Retina (tissue), 1 donor: ENCODE measurements around the gene RPS2.
"Not testable (repeated sequence)": the region's sequence is repeated elsewhere in the genome, so short reads cannot be mapped to it uniquely, and the experiment has no call there.

Experiments
- DNase-seq: peaks from one replicate; pipeline ENCODE4 v3.0.0-alpha.2; 2016

Gene RPS2

DNA sequence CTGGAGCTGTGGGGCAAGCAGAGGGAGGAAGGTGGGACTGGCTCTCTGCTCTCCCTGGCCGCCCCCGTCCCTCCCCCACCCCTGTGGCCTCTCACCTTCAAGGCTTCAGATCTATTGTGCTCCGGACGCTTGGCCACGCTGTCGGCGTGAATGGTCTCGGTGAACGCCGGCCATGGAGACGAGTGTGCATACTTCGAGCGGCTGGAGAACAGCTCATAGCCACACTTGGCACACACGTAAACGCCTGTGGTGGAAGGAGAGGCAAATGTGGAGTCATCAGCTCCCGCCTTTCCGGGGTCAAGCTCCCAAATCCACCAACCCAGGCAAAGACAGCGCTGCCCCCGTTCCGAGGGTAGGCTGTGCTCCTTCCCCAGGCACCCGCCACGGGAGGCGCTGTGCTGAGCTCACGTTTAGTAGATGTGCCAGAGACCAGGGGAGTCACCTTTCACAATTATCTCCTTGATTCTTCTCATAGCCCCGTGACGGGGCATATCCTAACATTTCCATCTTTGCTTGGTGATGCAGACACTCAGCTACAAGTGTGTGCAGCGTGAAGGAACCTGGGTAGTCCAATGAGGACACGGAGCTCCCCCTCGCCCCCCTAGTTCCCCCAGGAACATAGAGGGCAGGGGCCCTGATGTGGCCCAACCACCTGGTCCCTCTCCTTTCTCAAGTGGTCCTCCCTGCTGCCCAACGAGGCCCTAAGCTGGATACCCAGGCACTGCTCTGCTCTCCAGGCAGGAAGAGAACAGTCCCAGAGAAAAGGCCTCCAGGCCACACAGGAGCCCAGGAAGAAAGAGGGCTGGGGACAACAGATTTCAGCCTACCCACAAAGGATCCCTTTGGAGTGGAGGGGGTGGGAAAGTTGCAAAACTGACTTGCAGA, 23.2 kb downstream of the RPS2 start:
- DNase-seq, result no peak

DNA sequence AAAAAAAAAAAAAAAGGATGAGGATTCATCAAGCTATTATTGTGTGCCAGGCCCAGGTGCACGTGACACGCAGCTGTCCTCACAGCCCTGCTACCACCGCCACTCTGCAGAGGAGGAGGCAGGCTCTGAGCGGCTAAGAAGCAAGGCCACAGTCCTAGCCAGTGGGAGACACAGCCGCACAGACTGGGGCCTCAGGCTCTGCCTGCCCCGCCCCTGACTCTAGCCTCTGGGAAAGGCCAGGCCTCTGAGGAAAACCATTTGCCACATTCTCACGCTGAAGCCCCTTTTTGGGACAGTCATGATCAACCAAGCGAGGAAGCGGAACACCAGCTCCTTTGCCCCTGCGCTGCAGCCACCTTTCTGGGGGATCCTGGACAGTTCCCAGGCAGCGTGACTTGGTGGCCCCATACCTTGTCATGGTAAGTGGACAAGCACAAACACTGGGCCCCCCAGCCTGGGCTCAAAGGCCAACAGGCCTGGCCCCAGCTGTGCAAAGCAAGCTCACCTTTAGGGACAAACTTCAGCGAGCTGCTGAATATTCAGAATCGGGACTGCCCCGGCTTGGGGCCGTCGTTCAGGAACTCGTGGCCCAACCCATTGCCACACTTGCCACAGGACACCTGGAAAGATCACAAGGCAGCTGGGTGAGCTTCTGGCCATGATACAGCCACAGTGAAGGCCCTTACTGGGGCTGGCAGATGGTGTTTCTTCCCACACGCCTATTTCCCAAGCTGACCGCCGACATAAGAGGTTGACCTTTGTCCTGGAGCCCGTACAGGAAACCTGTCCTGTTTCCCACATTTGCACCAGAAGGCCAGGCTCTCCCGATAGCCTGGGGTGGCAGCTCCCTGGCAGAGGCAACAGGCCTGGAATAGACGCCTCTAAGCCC, 24.1 kb downstream of the RPS2 start:
- no peak for DNase-seq

DNA sequence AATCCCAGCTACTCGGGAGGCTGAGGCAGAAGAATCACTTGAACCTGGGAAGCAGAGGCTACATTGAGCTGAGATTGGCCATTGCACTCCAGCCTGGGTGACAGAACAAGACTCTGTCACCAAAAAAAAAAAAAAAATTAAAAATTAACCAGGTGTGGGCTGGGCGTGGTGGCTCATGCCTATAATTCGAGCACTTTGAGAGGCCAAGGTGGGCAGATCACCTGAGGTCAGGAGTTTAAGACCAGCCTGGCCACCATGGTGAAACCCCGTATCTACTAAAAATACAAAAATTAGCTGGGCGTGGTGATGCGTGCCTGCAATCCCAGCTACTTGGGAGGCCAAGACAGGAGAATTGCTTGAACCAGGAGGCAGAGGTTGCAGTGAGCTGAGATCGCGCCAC, 24.8 kb downstream of the RPS2 start:
- DNase-seq, result not testable (repeated sequence)

GRCh38 chr16:1938910-1939309, 25.7 kb downstream of the RPS2 start:
- DNase-seq, result no peak

- DNase-seq, result no peak
Measured at GRCh38 chr16:1938316-1938715, 26.3 kb downstream of the RPS2 start.

DNA sequence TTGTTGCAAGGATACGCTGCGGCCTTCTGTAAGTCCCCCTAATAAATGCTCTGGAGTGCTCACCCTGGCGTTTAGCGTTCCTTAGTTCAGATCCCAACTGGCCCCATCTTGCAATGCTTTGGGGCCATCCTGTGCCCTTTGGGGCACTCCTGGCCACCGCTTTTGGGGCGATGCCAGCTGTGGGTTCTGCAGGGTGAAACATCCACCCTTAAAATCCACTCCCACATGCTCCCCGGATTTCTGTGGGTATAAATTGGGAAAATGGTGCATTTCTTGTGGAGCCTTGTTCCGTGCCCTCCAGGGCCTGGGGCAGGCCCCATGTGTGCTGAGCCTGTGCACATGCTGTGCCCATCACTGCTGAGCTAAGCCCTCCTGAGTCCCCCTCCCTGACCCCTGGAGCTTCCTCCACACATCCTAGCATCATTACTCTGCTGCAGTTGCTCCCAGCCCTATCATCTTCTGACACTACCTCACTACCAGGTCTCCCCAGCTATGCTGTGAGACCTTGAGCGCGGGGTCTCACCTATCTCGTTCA, 27.6 kb downstream of the RPS2 start:
- DNase-seq, result no peak

DNA sequence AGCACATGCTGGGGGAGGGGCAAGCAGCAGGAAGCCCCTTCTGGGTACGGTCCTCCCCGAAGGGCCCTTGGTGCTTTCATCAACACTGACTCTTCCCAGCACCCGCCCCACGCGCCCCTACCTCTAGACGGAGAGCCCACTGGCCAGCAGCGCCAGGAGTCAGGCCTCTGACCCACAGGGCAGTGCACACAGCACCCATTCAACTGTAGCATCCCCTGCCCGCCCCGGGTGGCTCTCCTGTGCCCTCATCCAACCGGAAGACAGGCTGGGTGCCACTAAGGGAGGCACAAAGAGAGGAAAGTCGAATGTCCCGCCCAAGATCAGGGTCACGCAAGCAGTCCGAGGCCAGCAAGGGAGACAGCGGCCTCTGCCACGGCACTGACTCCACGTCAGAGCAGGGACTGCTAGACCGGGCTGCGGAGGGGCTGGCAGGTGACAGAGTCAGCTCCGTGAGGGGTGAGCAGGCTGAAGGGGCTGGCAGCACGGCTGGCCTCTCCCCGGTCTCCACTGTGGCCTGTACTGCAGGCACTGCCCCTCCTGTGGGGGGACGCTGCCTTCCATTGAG, 31.4 kb downstream of the RPS2 start:
- no peak for DNase-seq

- no peak for DNase-seq
Measured at GRCh38 chr16:1932050-1933028, 32.3 kb downstream of the RPS2 start.

GRCh38 chr16:1930338-1930720, 34.3 kb downstream of the RPS2 start:
- no peak for DNase-seq

DNA sequence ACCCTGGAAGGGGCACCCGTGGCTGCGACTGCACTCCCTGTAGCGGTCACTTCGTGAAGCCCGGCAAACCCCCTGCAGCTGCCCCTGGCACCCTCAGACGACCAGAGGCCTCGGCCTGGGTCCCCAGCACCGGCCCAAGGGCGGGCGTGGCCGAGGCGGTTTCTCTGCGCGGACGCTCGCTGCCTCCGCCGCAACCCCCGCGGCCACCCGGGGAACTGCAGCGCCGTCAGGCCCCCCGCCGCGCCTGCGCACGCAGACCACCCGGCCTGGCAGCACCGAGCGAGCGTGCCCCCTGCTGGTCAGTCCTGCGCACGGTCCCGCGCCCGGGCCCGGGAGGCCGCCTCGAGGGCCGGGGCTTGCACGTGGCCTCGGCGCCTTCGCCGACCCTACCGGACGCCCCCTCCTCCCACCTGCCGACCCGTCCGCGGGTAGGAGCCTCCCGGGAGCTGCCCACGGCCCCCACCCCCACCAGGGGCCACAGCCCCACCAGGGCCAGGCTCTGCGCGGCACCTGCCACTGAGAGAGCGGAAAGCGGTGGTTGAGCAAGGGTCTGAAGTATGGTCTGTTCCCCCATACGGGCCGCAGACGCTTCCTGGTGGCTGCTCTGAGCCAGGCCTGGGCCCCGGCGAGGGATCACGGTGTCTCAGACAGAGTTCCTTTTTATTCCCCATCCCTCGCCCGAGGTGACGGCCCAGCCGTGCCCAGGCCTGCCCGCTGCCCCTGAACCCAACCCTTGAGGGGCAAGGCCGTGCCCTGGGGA, 34.9 kb downstream of the RPS2 start:
- DNase-seq, result peak; percentile 95

DNA sequence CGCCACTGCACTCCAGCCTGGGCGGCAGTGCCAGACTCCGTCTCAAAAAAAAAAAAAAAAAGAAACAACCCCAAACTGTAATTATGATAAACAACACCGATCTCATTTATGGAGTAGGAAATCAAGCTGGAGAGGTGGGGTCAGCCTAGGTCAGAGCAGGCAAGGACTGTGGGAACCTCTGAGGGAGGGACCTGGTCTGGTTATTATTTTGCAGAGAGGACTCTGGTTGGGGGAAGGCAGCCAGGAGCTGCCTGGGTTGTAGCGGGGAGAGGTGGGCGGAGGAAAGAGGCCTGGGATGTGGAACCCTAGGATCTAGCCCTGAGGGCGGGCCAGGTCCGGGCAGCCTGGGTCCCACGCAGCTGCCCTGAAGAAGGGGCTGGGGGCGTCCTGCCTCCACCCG, 35.5 kb downstream of the RPS2 start:
- DNase-seq, result no peak

DNA sequence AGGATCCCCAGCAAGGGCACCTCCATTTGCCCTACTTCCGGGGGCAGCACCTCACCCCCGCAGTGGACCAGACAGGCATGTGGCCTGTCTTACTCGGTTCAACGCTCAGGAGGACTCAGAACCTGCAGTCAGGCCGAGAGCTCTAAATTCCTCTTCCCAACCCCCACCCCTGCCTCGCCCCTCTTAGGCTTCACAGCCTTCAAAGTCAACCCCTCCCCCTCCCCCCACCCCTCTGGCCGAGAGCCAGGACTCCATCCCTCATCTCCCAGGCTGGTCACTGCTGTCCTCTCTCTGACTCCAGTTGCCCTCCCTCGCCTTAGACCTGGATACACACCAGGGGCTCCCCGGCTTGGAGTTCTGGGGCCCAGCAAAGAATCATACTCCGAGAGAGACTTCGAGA, 38.4 kb downstream of the RPS2 start:
- DNase-seq, result no peak

DNA sequence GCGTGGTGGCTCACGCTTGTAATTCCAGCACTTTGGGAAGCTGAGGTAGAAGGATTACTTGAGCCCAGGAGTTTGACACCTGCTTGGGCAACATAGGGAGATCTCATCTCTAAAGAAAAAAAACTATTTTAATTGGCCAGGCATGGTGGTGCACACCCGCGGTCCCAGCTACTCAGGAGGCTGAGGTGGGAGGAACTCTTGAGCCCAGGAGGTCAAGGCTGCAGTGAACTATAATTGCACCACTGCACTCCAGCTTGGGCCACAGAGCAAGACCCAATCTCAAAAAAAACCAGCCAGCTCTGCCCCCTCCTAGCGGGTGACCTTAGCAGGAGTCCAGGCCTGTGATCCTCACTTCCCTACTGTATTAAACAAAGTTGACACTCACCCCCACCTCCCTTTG, 40.5 kb downstream of the RPS2 start:
- DNase-seq, result no peak

DNA sequence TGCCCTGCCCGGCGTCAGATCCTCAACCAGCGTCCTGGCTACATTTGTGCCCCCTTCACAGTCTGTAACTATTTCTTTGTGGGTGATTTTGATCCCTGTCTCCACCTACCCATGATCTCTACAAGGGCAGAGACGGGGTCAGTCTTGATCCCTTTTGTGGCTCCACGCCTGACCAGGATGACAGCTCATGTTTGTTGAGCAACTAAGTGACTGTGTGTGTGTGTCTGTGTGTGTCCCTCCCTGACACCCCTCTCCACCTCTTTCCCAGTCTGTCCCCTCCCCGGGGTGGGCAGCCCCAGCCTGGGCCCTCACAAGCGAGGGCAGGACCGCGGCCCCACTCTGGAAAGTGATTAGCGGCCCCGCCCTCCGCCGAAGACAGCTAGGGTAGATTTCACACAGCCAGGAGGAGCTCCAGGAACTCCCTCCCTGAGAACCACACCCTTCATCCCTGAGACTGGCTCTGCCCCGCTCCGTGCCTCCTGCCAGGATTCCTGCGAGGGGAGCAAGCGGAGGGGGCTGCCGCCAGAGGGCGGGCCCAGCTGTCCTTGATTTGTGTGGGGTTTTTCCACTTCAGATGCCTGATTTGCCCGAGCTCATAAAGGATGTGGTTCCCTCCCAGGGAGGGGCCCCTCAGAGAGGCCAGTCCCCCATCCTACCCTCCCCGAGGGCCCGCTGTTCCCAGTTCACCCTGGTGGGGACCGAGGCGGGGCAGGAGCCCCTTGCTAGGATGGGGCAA, 41.2 kb downstream of the RPS2 start:
- peak; percentile 63 for DNase-seq

- no peak for DNase-seq
Measured at GRCh38 chr16:1922357-1922756, 42.3 kb downstream of the RPS2 start.

DNA sequence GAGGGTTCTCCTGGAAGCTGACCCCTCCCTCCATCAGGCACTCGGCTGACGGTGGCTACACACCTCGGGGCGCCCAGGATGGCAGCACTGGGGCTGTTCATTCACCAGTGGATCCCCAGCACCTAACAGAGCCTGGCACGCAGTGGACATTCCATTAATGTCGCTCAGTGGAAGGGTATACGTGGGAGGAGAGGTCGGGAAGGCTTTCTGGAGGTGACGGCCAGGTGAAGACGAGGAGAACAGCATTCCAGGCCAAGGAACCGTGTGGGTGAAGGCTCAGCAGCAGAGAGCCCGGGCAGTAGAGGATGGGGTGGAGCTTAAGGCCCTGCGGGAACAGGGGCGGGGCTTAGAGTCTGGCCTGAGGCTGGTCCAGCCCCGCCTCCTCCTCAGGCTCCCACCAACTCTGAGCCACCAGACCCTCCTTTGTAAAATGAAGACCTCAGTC, 43.9 kb downstream of the RPS2 start:
- peak; percentile 68 for DNase-seq

GRCh38 chr16:1920122-1920521, 44.5 kb downstream of the RPS2 start:
- not testable (repeated sequence) for DNase-seq

- no peak for DNase-seq
Measured at GRCh38 chr16:1919327-1919998, 45.2 kb downstream of the RPS2 start.

DNA sequence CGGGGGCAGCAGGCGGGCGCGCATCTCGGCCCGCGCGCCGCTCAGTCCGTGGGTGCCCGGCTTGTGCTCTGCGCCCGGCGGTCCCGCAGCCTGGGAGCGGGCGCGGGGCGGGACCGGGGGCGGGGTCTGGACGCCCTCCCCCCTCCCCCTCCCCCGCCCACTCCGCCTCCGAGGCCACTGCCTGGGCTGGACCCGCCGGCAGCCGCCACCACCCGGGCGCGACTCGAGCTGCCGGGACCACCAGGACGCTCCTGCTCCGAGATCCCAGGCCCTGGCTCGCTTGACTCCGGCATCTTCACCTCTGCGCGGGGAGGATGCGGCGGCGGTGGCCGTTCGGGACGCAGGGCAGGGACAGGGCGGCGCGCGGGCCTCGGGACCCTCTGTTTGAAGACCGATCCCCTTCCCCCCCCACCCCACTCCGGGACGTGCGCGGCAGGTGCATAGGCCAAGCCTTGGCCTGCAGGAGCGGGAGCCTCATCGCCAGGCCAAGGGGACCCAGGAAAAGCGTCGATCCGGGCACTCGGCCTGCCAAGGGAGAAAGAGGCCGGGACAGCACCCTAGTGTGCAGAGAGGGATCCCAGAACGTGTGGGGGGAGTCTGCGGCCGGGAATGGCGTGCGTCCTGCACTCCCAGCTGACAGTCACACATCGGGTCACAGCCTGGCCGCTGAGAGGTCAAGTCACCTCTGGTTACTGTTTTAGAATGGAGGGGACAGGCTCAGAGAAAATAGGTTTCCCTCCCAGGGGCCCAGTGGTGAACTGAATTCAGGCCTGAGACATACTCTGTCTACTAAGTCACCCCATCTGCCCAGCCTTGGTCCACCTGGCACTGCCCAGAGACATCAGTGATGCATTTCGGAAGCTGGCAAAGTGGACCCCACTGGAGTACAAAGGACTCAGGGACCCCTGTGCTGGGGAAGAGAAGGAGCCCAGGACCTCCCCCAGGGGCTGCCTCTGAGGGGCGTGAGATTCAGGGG, 46.0 kb downstream of the RPS2 start, which contains the start of gene HS3ST6:
Gene HS3ST6 (minus strand): TSS at position 65 of the 976 bp plus-strand sequence. CDS start 92 bp downstream, outside the sequence.
- DNase-seq, result no peak
